ENCODE data around the gene CDC6.
"Not testable (repeated sequence)": the region's sequence is repeated elsewhere in the genome, so short reads cannot be mapped to it uniquely, and the experiment has no call there.

The CDC6 gene

DNA sequence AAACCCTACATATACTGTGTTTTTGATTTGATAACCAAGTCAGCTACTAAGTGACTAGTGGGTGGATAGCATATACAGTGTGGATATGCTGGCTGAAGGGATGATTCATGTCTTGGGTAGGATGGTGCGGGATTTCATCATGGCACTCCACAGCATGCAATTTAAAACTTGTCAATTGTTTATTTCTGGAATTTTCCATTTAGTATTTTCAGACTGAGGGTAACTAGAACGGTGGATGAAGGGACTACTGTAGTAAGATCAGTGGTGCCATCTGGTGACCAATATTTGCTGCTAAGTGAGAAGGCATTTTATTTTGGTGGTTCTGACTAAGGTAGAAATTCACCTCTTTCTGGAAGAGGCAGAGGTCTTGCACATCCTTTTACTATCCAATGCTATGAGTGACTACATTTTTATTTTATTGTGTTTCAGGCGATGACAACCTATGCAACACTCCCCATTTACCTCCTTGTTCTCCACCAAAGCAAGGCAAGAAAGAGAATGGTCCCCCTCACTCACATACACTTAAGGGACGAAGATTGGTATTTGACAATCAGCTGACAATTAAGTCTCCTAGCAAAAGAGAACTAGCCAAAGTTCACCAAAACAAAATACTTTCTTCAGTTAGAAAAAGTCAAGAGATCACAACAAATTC is 3.1 kb downstream of the CDC6 start:
- peak; percentile 40 for DNase-seq

DNA sequence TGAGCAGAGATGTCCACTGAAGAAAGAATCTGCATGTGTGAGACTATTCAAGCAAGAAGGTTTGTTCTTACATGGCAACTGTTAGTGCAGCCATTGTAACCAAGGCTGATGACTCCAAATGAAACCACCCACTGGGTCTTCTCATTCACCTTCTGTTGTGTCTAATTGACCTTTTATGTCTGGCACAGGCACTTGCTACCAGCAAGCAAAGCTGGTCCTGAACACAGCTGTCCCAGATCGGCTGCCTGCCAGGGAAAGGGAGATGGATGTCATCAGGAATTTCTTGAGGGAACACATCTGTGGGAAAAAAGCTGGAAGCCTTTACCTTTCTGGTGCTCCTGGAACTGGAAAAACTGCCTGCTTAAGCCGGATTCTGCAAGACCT is 3.6 kb downstream of the CDC6 start:
- DNase-seq, result no peak

DNA sequence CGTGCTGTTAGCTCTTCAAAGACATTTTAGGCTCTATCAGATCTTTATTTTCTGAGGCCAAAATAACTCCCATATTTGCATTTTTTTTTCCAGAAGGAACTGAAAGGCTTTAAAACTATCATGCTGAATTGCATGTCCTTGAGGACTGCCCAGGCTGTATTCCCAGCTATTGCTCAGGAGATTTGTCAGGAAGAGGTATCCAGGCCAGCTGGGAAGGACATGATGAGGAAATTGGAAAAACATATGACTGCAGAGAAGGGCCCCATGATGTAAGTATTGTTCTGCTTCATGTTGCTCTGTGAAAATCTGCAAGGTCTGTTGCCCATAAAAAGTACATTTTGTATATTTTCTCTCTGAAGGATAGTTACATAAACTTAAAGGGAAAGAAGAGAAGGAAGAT is 5.7 kb downstream of the CDC6 start:
- no peak for DNase-seq

DNA sequence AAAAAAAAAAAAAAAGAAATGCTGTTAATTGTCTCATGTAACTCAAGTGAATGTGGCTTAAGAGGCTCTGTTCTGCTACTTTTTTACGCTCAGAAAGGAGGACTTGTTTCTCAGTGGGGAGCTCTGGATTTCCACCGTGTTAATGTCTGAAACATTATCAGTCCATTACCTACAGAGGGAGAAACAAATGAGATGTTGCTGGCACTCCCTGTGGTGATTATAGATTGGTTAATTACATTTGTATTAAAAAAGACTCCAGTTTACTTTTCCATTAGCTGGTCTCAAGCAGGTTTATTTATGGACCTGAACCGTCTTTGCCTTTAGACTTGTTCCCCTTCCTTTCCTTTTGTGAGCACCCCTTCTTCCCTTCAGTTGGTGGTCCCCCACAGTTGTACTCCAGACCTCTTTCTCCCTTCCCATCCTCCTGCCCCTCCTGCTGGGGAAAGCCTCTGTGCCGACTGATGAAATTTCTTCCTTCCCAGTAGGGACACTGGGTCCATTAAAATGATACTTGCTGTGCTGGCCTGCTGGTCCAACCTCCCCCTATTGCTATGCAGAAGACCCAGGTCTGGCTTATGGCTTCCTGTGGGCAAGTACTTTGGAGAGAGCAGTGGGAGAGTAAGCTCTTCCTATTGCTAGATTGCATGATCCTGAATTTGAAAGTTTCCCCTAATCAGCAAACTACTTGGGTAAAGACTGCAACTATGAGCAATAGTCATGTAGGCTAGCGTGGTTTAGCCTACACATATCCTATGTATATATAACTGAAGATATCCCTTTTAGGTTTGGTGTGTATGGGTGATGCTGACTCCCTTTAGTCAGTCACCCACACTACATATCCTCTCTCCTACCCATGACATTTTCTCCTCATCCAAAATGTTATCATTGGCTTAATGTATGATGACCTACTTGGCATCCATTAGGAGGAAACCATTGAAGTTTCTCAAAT is 8.1 kb downstream of the CDC6 start:
- DNase-seq, result no peak

DNA sequence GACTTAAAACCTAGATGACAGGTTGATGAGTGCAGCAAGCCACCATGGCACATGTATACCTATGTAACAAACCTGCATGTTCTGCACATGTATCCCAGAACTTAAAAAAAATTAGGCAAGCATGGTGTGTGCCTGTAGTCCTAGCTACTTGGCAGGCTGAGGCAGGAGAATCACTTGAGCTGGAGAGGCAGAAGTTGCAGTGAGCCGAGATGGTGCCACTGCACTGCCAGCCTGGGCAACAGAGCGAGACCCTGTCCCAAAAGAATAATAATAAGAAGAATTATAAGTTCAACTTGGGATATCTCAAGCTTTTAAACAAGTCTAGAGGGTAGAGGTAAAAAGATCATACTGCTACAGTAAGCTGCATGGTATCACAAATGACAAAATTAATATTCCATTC is 9.8 kb downstream of the CDC6 start:
- DNase-seq, result no peak

DNA sequence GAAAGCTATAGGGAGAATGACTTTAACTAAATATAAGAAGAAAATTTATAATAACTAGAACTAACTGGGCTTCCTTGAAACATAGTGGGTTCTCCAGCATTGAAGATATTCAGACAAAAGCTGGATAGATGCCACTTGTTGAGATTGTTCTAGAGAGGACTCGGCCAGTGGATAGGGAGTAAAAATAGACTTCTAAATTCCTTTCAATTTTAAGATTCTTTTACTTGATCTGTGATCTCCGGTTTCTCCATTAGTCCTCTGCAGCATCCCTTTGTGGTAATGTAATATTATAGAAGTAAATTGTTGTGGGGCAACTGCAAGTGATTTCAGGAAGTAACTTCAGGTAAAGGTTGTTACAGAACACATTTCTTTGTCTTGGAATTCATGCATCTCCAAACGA is 11.0 kb downstream of the CDC6 start:
- no peak for DNase-seq

DNA sequence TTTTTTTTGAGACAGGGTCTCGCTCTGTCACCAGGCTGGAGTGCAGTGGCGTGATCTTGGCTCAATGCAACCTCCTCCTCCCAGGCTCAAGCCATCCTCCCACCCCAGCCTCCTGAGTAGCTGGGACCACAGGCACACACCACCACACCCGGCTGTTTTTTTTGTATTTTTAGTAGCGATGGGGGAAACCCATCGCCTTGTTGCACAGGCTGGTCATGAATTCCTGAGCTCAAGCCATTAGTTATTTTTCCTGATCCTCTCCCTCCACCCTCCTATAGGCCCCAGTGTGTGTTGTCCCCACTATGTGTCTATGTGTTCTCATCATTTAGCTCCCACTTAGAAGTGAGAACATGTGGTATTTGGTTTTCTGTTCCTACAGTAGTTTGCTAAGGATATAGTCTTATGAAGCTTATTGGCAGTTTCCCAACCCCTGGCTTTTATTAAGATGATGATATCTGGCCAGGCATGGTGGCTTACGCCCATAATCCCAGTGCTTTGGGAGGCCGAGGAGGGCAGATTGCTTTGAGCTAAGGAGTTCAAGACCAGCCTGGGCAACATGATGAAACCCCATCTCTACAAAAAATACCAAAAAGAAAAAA is 11.6 kb downstream of the CDC6 start:
- not testable (repeated sequence) for DNase-seq

DNA sequence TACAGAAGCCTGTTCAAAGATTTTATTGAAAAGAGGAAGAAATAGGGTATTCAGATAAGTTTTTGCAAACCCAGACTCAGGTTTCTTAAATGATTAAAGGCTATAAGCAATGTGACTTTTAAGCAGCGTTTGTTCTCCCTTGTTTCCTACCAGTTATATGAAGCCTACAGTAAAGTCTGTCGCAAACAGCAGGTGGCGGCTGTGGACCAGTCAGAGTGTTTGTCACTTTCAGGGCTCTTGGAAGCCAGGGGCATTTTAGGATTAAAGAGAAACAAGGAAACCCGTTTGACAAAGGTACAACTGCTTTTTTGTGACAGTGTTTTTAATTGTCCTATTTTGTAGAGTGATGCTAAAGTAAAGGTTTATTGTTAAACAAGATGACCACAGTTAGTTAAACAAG is 13.6 kb downstream of the CDC6 start:
- DNase-seq, result no peak

DNA sequence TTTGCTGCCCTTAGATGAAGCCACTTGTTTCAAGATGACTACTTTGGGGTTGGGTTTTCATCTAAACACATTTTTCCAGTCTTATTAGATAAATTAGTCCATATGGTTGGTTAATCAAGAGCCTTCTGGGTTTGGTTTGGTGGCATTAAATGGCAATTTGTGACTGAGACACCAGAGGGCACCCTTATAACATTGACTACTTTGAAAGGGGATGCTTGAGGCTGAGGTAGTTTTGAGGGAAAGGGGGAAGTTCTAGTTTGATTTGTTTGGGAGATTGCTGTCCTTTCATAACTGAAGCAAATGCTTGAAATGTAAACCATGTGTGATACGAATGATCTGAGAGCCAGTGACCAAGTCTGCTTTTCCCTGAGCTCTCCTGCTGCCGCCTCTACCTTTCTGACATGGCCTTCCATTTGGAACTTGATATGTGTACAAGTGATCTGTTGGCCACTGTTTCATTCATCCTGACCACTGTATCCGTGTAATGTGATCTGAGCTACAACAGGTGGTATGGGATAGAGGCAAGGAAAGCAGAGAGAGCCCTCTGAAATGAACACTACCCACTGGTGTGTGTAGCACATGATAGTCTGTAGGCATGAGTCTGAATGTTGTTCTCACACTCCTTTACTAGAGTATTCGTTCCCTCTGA is 15.5 kb downstream of the CDC6 start:
- peak; percentile 42 for DNase-seq

DNA sequence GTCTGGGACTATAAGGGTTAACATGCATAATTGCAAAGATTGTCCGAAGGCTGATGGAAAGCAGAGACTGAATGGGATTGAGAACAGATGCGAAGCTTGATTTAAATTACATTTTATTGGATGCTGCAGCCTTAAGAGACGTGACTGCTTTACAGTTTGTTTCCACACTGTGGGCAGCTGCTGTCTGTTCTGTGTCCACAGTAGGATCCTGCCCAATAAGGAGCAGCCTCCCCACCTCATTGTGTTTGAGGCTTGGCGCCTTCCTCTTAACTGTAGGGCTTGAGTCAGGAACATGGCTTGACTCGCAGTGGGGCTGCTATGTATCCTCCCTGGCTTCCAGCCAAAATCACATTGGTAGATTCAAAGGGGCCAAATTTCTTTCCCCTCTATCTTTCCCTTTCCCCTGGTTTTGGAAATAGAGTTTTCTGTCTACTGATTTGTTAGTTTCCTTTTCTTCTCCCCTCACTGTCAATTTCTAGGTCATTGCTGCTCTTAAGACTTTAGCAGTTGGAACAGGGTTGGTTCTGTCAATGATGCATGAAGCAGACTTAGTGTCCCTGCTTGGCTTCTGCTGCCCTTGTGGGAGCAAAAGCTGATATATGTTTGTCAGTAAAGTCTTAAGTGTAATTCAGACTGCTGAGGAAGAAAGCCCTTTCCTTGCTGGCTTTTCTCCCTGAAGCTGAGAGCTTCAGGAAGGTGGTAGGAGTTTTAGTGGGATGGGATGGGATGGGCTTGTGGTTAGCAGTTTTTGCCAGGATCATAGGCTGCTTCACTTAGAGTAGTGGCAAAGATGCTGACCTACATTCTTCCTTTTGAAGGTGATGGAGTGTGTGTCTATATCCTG is 16.3 kb downstream of the CDC6 start:
- peak; percentile 47 for DNase-seq

DNA sequence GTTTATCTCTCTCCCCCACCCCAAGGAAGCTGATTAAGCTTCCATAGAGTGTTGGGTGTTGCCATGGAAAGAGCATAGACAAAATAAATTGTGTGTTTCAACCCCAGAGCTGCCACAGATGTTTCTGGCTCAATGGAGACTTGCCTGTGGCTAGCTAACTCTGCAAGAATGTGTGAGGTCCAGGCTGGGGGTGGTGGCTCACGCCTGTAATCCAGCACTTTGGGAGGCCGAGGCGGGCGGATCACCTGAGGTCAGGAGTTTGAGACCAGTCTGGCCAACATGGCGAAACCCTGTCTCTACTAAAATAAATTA is 16.8 kb downstream of the CDC6 start:
- DNase-seq, result not testable (repeated sequence)

DNA sequence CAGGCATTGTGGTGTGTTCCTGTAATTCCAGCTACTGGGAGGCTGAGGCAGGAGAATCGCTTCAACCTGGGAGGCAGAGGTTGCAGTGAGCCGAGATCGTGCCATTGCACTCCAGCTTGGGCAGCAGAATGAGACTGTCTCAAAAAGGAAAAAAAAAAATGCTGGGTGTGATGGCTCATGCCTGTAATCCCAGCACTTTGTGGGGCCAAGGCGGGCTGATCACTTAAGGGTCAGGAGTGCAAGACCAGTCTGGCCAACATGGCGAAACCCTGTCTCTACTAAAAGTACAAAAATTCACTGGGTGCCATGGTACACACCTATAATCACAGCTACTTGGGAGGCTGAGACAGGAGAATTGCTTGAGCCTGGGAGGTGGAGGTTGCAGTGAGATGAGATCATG is 17.2 kb downstream of the CDC6 start:
- not testable (repeated sequence) for DNase-seq

DNA sequence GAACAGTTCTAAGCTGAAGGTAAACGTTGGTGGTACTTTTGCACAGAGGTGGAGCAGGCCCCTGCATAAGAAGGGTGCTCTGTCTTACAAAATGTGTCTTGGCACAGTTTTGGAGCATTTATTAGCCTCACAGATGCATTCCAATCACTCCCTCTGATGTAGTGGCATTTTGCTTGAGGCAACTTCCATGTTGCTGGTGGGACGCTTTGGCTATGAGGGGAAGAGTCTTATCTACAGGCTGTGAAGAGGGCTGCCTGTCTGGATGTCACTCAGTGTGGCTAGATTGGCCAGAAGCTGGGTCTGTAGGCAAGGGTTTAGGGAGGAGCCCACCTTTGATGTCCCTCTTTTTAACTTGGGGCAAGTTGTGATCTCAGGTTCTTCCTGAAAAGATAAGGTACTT is 18.7 kb downstream of the CDC6 start:
- no peak for DNase-seq

DNA sequence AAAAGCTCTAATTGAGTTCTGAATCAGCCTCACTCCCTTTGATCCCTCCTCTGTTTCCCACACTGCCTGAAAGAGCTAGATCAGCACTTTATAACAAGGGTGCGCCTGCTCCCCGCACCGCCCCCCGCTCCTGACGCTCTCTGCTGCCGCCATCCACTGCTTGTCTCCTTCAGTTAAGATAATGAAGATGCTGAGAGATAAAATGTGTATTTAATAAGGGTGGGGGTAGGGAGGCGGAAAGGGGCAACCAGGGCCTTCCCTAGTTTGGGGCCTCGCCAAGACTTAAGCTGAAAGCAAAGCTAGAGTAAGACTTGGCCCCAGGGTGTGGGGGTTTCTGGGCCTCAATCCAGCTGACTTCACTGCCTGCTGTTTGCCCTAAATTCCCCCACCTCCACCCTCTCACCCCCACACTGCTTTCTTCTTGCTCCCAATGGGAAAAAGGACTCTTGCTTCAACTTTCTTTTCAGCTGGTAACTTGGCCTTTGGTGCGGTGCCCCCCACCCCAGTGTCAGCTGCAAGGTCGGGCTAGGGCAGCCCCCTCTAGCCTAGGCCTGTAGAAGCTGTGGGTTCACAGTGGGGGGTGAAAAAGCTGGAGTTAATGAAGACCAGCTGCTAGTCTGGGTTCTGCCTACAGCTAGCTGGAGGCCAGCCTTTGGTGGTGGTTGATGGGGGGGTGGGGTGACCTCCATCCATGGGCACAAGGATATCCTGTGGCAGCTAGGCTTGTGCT is 19.5 kb downstream of the CDC6 start:
- DNase-seq, result peak; percentile 21

DNA sequence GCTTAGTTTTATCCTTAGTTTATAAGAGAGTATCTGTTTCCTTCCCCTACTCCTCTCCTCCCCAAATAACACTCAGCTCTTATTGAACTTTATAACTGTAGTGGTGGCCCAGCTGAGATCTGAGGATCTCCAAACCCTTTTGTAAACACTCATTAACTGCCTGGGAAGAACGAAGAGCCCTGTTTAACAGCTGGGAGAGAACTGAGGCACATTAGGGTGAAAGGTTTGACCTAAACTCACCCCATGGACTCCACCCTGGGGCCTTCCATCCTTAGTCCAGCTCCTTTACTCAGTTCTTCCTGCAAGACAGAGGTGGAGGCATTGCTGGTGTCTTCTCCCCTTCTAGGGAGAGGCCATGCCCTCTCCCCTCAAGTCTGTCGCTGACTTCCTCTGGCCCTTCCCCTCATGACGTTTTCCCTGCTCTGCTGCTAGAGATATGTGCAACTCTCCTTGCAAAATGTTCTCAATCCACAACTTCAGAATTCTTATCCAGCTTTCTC is 20.1 kb downstream of the CDC6 start:
- DNase-seq, result no peak

DNA sequence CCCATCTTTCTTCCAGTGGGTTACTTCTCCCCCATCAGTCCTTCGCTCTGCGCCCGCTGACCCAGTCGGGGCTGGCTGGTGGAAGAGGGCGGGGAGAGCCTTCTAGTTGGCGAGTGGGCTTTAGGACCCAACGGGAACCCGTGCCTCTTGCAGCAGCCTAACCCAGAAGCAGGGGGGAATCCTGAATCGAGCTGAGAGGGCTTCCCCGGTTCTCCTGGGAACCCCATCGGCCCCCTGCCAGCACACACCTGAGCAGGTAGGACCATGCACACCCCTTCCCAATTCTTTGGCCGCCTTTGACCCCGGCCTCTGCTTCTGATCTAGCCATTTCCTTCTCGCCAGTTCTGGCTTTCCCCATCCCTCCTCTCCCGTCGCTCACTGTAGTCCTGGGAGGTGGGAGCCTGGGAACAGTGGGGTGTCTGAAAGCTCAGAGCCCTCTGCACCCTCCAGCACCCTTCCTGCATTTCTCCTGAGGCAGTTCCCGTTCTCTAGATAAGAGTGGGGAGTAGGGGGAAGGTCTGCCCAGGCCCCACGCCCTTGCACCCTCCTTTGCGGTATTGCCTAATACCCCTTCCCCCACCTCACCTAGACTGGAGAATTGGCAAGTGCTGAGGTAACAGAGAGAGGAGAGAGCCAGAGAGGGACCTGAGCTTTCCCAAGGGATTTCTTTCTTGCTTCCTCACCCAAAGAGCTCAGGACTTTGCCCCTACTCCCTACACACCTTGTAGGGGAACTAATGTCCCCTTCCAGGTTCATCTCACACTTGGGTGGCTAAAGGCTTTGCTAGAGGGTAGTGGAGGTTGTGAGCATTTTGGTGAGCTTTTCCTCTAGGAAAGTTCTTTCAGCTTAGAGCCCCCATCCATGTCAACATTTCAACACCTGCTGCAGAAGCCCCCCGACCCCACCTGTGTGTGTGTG is 21.6 kb downstream of the CDC6 start, which contains the start of gene RARA:
RARA (plus strand) TSS at position 150 of the 918 bp plus-strand sequence. CDS start 22,039 bp downstream, outside the sequence.
- DNase-seq, result peak; percentile 63

DNA sequence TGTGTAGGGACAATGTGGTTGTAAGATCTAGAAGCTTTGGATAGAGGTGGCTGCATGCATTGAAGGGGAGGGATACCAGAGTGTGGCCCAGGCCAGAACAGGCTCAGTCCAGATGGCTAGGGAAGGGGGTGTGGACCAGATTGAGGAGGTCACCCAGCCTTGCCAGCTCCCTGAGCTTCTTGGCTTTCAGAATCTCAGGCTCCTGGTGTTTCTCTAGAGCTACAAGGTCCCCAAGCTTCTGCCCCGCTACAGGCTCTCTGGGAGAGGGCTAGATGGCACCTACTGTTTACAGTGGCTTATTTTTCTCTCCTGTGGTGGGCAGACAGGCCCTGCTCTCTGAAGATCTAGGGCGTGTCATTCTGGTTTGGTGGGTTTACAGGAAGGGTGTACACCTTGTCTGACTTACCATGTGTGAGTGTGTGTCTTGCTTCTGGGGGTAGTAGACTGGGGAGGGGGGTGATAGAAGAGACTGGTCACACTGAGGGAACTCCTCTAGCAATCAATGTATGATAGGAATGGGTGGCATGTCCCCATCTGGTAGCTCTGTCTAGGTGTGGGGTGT is 22.4 kb downstream of the CDC6 start:
- DNase-seq, result no peak

DNA sequence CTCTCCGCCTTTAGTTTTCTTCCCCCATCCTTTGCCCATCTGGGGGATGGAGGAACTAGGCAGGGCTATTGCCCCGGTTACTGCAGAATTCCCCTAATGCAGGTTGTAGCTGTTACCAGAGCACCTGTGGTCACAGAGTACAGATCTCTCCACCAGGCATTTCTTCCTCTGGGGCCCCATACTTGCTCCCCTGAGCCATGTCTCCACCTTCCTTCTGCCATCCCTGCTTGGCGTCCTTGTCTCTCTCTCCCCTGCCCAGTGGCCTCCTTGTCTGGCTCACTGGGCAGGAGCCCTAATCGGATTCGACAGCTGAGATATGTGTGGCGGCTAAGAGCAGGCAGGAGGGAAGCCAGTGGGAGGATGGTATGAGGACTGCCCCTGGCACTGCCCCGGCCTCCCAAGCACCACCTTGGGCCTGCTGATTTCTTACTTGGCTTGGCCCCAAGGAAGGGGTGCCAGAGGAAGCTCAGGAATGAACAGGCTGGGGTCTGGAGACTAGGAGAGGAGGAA is 23.3 kb downstream of the CDC6 start:
- DNase-seq, result no peak

DNA sequence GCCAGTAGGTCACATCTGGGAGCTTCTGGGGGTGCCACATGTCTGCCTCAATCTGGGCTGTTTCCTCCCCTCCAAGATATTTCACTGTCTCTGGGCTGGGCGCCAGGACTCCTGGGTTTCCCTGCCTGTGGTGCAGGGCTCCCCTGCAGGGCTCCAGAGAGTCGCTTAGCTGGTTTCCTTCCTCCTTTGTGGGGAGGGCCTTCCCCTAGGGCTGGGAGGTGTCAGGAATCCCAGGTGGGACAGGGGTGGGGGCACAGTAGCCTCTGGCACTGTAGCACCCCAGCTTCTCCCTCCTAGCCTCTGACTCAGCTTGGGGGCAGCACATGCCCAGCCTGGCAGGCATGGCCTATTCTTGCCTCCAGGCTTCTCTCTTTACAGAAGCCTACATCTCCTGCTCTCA is 23.9 kb downstream of the CDC6 start:
- peak; percentile 27 for DNase-seq
